ENCODE measurements around the gene CYB561D2.

CYB561D2 gene

GRCh38 chr3:50340448-50341329 is 10.0 kb upstream of the CYB561D2 start, which contains the start of gene RASSF1:
TSS of gene RASSF1 (minus strand) at chr3:50340836. CDS start at chr3:50340805, 31 bp downstream.
- DNase-seq (ENCODE audit: low read depth in 2 of 2, low spot score in 1 of 2): peak in 1 of 2 donors; percentile 44

GRCh38 chr3:50341537-50341936 is 9.1 kb upstream of the CYB561D2 start:
- no peak for DNase-seq (ENCODE audit: low read depth in 2 of 2, low spot score in 1 of 2)

- no peak for DNase-seq (ENCODE audit: low read depth in 2 of 2, low spot score in 1 of 2)
Measured at GRCh38 chr3:50341996-50342650, 8.5 kb upstream of the CYB561D2 start.

GRCh38 chr3:50342813-50343633 is 7.6 kb upstream of the CYB561D2 start:
- no peak for DNase-seq (ENCODE audit: low read depth in 2 of 2, low spot score in 1 of 2)

GRCh38 chr3:50345008-50345407 is 5.7 kb upstream of the CYB561D2 start:
- no peak for DNase-seq (ENCODE audit: low read depth in 2 of 2, low spot score in 1 of 2)

GRCh38 chr3:50345586-50346234 is 5.0 kb upstream of the CYB561D2 start, which contains the start of gene ZMYND10:
TSS of gene ZMYND10 (minus strand) at chr3:50345732. CDS start at chr3:50345579, 153 bp downstream.
- DNase-seq (ENCODE audit: low read depth in 2 of 2, low spot score in 1 of 2): peak; percentile 35 to 47

- DNase-seq (ENCODE audit: low read depth in 2 of 2, low spot score in 1 of 2): peak; percentile 47 to 60
Measured at GRCh38 chr3:50347187-50347813, 3.4 kb upstream of the CYB561D2 start.

- DNase-seq (ENCODE audit: low read depth in 2 of 2, low spot score in 1 of 2): no peak
Measured at GRCh38 chr3:50350213-50350526, 492 bp upstream of the CYB561D2 start.

GRCh38 chr3:50351323-50351697 is 648 bp downstream of the CYB561D2 start:
- DNase-seq (ENCODE audit: low read depth in 2 of 2, low spot score in 1 of 2): no peak

- DNase-seq (ENCODE audit: low read depth in 2 of 2, low spot score in 1 of 2): no peak
Measured at GRCh38 chr3:50352781-50353180, 2.1 kb downstream of the CYB561D2 start.

- DNase-seq (ENCODE audit: low read depth in 2 of 2, low spot score in 1 of 2): no peak
Measured at GRCh38 chr3:50353245-50354004, 2.8 kb downstream of the CYB561D2 start.

GRCh38 chr3:50354186-50354764 is 3.6 kb downstream of the CYB561D2 start:
- no peak for DNase-seq (ENCODE audit: low read depth in 2 of 2, low spot score in 1 of 2)

GRCh38 chr3:50354850-50355249 is 4.2 kb downstream of the CYB561D2 start:
- no peak for DNase-seq (ENCODE audit: low read depth in 2 of 2, low spot score in 1 of 2)

- DNase-seq (ENCODE audit: low read depth in 2 of 2, low spot score in 1 of 2): no peak
Measured at GRCh38 chr3:50355829-50356552, 5.3 kb downstream of the CYB561D2 start.

- DNase-seq (ENCODE audit: low read depth in 2 of 2, low spot score in 1 of 2): no peak
Measured at GRCh38 chr3:50356553-50356952, 5.9 kb downstream of the CYB561D2 start.

- DNase-seq (ENCODE audit: low read depth in 2 of 2, low spot score in 1 of 2): no peak
Measured at GRCh38 chr3:50357481-50357880, 6.8 kb downstream of the CYB561D2 start.

- no peak for DNase-seq (ENCODE audit: low read depth in 2 of 2, low spot score in 1 of 2)
Measured at GRCh38 chr3:50358355-50358910, 7.8 kb downstream of the CYB561D2 start.
